ENCODE data around the gene MGAT5B.
"Not testable (repeated sequence)": the region's sequence is repeated elsewhere in the genome, so short reads cannot be mapped to it uniquely, and the experiment has no call there.

MGAT5B gene

DNA sequence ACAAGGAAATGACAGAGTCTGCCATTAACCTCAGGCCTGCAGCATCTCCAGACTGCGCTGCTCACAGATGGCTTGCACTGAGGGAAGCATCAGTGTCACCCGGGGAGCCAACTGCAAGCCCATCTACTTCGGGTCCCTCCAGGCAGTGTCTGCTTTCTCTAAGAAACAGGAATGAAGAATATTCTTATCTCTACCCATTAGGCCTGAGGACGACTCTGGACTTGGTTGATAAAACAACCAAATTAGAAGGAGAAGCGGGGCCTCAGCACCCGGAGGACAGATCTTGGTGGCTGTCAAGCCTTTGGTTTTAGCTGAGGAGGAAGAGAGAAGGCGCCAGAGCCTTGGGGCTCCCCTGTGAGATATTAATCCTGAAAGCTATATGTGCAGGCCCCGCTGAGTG, 19.5 kb upstream of the MGAT5B start:
- no peak for DNase-seq

DNA sequence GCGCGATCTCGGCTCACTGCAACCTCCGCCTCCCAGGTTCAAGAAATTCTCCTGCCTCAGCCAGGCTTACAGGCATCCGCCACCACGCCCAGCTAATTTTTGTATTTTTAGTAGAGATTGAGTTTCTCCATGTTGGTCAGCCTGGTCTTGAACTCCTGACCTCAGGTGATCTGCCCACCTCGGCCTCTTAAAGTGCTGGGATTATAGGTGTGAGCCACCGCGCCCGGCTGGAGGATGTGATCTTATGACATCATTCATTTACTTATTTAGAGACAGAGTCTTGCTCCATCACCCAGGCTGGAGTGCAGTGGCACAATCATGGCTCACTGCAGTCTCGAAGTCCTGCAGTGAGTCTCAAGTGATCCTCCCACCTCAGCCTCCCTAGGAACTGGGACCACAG, 19.0 kb upstream of the MGAT5B start:
- not testable (repeated sequence) for DNase-seq

DNA sequence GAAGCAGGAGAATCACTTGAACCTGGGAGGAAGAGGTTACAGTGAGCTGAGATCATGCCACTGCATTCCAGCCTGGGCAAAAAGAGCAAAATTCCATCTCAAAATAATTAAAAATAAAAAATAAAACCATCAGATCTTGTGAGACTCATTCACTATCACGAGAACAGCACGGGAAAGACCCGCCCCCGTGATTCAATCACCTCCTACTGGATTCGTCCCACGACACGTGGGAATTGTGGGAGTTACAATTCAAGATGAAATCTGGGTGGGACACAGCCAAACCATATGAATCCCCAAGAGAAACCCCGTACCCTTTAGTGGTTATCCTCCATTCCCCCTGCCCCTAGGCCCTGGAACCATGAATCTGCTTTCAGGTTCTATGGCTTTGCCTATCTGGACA, 15.4 kb upstream of the MGAT5B start:
- DNase-seq, result no peak

DNA sequence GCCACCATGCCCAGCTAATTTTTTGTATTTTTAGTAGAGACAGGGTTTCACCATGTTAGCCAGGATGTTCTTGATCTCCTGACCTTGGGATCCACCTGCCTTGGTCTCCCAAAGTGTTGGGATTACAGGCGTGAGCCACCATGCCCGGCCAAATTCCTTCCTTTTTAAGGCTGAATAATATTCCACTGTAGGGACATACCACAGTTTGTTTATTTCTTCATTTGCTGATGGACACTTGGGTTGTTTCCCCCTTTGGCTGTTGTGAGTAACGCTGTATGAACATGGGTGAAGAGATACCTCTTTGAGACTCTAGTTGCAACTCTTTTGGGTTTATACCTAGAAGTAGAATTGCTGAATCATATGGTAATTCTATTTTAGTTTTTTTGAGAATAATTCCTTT, 13.1 kb upstream of the MGAT5B start:
- no peak for DNase-seq

DNA sequence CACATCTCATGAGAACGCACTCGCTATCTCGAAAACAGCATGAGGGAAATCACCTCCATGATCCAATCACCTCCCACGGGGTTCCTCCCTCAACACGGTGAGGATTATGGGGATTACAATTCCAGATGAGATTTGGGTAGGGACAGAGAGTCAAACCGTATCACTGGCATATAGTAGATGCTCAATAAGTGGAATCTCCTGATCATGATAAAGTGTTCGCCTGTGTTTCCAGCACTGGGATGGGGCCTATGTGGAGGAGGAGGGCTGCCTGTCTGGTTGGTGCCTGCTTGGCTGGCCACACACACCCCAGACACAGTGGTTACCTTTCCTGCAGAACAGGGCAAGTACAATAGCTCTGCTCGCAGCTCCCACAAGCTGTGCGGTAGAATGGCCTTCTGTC, 6.1 kb upstream of the MGAT5B start:
- no peak for DNase-seq

DNA sequence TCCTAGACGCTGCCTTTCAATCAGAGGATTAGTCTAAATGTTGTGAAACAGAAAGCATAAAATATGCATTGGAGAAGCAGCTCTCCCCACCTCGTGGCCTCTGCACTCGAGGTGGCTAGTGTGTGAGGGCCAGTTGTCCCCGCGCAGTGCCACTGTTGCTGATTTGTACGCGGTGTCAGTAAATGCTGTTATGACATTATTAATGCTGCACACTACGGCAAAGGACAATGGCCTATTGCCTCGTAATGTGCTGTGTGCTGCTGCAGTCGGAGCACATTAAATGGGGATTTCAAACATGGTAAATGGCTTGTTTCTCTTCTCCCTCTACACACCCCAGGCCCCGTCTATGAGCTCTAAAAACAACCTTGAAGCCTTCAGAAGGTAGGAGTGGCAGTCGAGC, 5.7 kb upstream of the MGAT5B start:
- DNase-seq, result no peak

DNA sequence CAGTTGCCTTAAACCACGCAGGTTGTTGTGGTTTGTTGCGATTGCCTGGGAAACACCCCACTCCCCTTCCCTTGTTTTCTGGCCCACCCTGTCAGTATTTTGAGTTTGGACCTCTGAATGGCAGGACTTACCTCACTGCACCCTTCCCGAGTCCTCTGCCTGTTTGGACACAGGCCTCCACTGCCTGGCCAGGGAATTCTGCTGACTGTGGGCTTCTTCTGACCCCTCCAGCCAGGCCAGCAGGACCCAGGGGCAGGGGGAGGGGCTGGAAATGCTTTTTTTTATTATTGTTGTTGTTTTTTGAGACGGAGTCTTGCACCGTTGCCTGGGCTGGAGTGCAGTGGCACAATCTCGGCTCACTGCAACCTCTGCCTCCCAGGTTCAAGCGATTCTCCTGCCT, 4.2 kb upstream of the MGAT5B start:
- DNase-seq, result no peak

DNA sequence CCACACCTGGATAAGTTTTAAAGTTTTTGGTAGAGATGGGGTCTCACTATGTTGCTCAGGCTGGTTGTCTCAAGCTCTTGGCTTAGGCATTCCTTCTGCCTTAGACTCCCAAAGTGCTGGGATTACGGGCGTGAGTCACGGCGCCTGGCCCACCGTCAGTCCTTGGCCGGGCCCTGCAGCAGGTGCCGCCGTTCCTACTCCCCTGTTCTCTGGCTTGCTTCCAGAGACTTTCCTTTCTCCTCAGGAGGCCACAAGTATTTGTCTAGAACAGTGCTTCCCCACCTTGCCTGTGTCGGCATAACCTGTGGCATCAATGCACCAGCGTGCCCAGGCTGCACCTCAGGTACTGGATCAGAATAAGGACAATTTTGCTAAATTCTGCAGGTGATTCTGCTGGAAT, 3.0 kb upstream of the MGAT5B start:
- no peak for DNase-seq

DNA sequence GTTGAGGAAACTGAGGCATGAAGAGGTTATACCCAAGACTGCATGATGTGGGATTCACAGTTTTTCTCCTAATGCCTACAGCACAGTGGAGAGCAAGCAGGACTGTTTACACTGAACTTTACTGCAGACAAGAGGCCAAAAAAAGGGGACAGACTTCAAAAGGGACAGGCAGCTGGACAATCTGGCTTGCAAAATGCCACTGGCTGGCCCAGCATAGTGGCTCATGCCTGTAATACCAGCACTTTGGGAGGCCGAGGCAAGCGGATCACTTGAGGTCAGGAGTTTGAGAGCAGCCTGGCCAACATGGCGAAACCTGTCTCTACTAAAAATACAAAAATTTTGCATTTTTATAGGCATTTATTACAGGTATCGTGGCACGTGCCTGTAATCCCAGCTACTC, 2.0 kb upstream of the MGAT5B start:
- no peak for DNase-seq

DNA sequence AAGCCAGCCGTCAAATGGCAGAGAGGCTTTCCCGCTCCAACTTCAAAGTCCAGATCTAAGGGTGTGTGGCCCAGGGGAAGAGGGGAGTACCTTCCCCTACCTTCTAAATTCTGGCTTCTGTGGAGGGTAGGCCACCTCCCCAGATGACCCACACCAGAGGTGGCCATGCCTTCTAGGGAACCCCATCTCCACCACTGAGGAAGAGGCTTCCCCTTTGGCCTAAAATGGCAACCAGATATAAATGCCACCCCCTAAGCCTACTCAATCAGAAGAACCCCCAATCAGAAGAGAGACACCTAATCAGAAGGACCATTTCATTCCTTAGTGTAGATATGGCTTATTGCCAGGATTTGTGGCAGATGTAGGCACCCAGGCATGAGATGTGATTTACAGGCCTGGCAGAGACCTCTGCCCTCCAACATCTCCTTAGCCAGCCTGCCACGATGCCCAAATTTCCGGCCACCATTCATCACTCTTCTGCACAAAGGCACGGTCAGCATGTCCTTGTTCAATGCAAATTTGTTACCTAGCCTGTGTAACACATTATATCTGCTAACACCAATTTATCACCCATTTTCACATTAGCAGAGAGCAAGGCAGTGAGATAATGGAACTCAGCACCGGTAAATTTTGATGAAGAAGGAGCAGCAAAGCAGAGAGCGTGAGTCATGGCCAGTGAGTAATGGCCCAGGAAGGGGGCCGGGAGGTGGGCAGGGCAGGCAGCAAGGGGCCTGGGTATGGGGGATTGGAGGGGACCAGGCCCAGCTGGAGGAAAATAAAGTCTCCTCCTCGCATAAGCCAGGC, 1.2 kb upstream of the MGAT5B start:
- DNase-seq, result peak; percentile 52

DNA sequence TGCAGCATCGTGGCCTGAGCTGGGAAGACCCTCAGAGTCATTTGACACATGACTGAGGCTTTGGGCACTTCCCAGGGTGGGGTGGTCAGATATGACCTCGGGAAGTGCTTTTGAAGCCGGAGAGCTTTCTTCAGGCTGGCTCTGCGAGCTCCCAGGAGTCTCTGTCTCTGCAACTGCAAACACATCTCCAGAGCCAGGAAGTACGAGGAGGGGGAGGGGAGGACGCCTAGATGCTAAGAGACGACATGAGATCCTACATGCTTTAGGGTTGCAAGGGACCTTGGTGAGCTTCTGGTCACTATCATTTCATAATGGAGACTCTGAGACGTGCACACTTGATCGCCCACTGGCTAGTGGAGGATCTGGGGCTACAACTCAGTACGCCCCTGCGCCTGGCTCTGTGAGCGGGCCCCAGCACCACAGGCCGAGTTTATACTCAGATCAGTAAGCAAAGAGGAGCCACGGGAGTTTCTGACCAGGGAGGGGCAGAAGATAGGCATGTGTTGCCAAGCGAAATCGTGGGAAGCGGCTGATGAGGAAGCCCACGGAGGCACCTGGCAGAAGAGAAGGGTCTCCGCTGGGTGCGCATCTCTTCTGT, 527 bp upstream of the MGAT5B start:
- peak; percentile 55 for DNase-seq

DNA sequence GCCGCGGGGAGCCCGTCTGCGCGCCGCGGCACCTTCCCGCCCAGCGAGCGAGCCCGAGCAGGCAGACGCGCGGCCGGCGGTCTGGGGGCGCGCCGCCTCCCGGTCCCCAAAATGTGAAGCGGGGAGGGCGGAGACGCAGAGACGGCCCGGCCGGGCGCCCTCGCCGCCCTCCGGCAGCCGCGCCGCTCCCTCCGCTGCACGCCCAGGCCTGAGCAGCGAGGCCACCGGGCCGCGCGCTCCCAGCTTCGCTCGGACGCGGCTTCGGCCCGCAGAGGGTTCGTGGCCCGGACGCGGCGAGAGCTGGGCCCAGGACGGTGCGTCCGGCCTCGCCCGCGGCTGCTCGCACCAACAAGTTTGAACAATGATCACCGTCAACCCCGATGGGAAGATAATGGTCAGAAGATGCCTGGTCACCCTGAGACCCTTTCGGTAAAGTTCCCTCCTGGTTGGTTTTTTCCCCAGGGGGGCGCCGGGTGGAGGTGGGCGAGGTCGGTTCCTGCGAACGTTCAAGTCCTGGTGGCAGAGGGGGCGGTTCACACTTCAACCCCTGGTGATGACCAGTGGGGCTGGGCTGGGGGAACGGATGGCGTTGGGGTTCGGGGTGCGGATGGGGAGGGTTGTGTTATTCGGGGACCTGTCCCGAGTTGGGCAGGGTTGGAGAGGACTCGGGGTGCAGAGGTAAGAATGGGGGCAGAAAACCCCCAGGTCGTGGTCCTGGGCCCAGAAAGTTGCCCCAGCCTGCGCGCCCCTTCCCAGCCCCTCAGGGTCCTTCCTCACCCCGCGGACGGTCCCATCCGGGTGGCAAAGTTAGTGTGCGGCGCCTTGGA, 678 bp downstream of the MGAT5B start:
- DNase-seq, result no peak

DNA sequence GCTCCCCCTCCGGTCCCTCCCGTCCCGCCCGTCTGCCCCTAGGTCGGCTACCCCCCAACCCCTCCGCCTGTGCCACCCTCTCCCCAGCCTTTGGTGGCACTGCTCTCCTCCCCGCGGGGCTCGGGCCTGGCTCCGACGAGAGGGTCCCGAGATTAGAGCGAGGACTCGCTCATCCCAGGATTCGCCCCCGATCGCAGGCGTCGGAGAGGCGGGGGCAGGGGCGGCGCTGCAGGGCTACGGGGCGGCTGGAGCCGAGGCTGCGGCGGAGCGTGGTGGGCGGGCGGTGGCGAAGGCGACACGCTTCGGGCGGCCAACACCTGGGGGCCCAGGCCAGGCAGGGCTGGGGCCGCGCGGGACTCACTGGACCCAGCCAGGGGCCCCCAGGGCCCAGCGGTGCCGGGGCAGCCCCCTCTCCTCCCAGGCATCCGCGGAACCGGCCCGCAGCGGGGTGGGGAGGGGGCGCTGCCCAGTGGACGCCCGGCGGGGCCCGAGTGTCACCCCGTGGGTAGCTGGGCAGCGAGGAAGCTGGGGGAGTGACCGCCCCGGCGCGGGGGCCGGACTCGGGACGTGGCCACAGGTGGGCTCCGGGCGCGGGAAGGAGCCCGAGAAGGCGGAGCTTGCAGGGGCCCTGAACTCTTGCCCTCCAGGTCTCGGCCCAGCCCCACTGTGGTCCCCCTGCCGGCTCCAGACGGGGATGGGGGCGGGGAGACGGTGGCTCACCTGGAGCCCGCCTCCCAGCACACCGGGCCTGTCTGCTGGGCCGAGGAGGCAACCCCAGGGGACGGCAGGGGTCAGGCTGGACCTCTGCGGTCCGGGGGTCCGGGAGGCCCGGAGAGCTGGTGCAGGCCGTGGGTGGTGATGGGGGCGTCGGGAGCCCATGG, 1.5 kb downstream of the MGAT5B start:
- no peak for DNase-seq

DNA sequence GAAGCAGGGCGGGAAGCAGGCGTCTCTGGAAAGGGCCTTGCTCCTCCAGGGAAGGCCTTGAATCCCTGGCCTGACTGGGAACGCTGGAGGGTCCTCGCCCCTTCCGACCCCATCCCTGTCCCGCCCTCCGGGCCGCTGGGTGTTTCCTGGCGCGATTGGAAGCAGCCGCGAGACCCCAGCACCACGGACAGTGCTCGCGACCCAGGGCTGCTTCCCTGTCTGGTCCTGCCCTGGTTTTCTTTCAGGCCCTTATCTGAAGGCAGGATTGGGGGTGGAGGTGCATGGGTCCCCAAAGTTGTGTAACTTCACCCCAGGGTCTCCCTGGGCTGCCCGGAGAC, 2.1 kb downstream of the MGAT5B start:
- no peak for DNase-seq

DNA sequence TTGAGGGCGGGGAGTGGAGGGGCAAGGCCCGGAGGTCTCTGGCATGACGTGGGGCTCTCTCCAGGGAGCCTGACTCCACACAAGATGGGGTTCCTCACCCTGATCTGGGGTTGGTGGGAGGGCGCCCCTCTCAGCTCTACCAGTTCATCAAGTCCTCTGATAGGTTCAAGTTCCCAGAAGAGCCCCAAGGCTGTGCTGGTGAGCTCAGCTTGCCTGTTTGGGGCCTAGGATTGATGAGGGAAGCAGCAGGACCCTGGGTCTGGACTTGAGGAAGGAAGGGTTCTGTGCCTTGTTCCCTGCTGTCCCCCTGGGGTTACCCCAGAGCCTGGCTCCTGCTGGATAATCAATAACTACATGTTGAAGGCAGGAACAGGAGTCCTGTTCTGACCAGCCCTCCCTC, 3.5 kb downstream of the MGAT5B start:
- no peak for DNase-seq

DNA sequence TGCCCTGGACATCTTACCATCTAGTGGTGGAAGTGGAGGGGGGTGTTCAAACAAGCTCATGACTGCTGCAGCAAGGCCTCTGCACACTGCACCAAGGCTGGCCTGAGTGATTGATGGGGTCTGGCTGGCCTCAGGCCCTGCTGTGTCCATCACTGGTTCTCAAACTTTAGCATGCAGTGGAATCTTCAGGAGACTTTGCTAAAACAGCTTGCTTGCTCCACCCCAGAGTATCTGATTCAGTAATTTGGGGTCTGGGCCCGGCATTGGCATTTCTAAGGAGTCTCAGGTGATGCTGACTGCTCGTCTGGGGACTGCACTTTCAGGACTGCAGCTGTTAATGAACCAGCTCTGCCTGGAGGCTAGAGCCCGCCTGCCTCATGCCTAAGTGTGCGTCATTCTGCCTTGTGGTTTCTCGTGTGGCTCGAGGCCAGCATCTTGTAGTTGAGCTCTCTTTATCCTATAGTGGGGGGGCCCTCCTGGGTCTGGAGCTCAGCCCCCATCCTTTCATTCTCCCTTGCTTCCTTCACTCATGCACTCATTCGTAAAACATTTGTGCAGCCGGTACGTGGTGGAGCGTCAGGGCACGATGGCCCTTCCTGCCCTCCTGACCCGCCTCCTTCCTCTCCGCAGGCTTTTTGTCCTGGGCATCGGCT, 4.1 kb downstream of the MGAT5B start:
- peak; percentile 88 for DNase-seq

DNA sequence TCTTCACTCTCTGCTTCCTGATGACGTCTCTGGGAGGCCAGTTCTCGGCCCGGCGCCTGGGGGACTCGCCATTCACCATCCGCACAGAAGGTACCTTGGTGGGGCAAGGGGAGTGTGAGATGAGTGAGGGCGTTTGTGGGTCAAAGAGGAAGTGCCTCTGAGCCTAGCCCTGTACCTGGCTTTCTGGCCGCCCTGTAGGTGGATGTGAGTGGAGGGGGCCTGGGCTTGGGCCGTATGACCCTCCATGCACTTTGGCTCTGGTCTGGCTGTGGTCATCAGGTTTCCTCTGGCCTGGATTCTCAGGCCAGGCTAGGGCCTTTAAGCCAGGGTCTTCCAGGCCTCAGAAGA, 4.6 kb downstream of the MGAT5B start:
- DNase-seq, result no peak

DNA sequence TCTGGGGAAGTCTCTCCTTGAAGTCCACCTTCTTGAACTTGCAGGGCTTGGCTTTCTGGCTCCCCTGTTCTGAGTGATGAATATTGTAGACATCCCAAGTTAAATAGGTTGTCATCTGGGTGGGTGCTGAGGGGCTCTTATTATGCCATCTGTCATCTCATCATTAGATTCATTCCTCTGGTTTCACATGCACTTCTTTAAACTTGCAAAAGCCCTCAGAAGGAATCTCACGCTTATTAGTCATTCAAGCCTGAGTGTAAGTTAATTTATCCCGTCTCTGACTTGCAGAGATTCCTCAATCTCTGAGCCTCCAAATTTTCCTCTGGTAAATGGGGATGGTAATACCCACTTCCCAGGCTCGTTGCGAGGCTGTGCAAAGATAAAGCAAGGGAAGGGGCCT, 5.7 kb downstream of the MGAT5B start:
- DNase-seq, result no peak

DNA sequence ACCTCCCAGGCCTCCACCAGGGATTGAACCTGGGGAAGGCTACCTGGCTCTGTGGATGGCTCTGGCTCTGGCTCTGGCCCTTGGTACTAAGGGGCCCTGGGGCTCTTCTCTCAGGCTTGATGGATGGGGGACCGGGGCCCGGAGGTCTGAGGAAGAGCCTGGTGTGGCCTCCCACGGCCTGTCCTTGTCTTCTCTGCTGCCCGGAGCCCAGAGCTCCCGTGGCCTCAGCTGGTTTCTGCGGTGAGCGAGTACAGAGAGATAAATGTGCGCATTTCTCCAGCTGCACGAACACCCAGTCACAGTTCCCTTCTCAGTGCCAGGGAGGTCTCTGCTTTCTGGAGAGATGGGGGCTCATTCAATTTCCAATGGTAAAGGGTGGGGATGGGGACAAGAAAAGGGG, 9.2 kb downstream of the MGAT5B start:
- no peak for DNase-seq

DNA sequence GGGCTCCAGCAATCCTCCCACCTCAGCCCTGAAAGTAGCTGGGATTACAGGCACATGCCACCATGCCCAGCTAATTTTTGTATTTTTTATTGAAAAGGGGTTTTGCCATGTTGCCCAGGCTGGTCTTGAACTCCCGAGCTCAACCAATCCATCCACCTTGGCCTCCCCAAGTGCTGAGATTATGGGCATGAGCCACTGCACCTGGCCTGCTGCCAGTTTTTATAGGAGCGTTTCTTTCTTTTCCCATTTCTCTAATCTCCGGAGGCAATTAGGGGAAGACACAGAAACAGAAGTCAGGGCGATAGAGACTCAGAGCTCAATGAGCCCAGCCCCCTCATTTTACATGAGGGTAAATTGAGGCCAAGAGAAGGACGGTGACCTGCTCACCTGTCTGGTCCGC, 10.4 kb downstream of the MGAT5B start:
- DNase-seq, result no peak

DNA sequence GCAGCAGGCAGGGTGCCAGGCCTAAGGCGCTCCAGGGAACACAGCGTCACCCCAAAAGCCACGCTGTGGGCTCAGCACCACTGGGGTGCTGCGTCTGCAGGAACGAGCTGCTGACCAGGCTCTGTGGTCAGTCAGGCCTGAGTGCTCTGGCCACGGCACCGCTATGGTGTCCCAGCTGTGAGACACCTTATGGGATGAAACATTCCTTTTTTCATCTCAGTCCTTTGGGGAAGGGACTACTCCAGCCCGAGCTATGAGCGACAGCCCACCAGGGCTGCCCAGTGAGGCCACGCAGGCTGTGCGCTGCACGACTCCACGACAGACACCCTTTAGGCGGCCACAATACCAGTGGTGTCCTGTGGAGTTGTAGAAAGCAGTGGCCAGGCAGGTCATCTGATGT, 11.1 kb downstream of the MGAT5B start:
- DNase-seq, result no peak

DNA sequence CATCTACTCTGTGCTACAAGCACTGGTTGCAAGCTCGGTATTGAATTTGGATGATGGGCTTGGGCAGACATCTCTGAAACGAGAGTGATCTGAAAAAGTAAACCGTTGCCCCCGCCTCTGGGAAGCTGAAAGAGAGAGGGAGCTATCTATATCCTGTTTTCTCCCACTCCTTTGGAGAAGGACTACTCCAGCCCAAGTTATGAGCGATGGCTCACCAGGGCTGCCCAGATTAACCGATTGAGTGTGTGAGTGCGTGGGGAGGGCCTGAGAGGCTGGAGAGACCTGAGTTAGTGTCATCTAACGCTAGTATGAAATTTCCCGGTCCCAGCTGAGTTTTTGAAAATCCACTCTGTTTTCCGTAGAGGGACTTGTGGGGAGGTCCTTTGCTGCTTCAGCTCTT, 11.5 kb downstream of the MGAT5B start:
- no peak for DNase-seq

DNA sequence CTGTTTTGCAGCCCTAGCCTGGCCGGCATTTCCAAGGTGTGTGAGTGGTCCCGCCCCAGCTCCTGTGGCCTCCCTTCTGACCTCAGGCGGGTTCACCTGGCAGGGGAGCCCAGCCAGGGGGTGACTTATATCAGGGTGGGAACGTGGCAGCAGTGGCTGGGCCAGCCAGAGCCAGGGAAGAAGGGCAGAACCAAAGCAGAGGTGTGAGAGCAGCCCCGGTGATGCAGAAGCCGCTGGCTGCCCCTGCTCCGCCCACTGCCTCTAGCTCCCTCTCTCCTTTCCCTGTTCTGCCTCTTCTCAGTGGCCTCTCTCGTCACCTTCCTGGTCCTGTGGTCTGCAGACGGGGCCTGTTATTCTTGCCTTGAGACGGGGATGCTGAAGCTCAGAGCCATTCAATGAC, 12.1 kb downstream of the MGAT5B start:
- no peak for DNase-seq

All from HCEC 1CT (cell line).